Measurements from ENCODE around the gene PNPLA4. TPM values are rescaled to one million over a fixed set of nuclear protein-coding genes. Genes with fewer than 3 reads are reported as not detected.

Gene PNPLA4
- total and polyA plus RNA-seq, 4 donors: 11.1 to 22.8 (median 13.4) TPM

DNA sequence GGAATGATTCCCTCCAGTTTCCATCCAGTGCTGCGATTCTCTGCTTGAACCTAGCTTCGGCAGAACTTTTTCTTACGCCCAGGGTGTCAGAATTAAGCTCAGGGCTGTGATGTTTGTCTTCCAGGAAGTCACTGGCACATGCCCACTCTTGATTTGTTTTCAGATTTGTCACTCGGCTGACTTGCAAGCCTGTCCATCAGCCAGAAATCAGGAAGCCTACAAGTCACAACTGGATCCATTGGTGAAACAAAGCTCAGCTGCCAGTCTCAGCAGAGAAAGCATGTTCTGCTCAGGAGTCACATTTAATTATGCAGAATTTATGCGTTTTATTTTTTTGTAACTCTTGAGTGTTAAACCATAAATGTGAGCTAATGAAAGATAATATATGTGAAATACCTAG lies 38.2 kb upstream of the PNPLA4 start:
- Histone ChIP-seq H3K4me3 (no peak overlapping the region), H3K27ac (ENCODE audit: low read depth in 1 of 2, low read length in 1 of 2) (no peak overlapping the region), H3K9me3 (ENCODE audit: control insufficient read depth in 4 of 4, insufficient read depth in 3 of 4, low read length in 3 of 4) (peaks cover 0 to 2% (median 0%) of the 10 kb centered on the region in 4 donors), H3K4me1 (ENCODE audit: control insufficient read depth in 5 of 5, insufficient read depth in 5 of 5, low read length in 5 of 5) (peaks cover 0 to 4% (median 0%) of the 10 kb centered on the region in 5 donors), H3K27me3 (ENCODE audit: control insufficient read depth in 3 of 3, insufficient read depth in 3 of 3, low read length in 2 of 3) (peaks cover 0 to 43% (median 24%) of the 10 kb centered on the region in 3 donors), H3K9ac (ENCODE audit: insufficient read depth in 1 of 2, low read length in 2 of 2) (no peak overlapping the region), H3K36me3 (ENCODE audit: control insufficient read depth in 4 of 4, insufficient read depth in 4 of 4, low read length in 4 of 4) (no peaks in the 10 kb centered on the region)
- DNase-seq: no peak
- WGBS, 2 donors: 87 to 88% methylated on average over 5 of the region's 5 CpGs
- no peak for ATAC-seq (ENCODE audit: insufficient read depth, low FRiP score)
- TF ChIP-seq, protein P1, sequence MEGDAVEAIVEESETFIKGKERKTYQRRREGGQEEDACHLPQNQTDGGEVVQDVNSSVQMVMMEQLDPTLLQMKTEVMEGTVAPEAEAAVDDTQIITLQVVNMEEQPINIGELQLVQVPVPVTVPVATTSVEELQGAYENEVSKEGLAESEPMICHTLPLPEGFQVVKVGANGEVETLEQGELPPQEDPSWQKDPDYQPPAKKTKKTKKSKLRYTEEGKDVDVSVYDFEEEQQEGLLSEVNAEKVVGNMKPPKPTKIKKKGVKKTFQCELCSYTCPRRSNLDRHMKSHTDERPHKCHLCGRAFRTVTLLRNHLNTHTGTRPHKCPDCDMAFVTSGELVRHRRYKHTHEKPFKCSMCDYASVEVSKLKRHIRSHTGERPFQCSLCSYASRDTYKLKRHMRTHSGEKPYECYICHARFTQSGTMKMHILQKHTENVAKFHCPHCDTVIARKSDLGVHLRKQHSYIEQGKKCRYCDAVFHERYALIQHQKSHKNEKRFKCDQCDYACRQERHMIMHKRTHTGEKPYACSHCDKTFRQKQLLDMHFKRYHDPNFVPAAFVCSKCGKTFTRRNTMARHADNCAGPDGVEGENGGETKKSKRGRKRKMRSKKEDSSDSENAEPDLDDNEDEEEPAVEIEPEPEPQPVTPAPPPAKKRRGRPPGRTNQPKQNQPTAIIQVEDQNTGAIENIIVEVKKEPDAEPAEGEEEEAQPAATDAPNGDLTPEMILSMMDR (IDR thresholded peaks at IDR 0.05; ENCODE audit: control extremely low read depth, extremely low read depth): no peak

DNA sequence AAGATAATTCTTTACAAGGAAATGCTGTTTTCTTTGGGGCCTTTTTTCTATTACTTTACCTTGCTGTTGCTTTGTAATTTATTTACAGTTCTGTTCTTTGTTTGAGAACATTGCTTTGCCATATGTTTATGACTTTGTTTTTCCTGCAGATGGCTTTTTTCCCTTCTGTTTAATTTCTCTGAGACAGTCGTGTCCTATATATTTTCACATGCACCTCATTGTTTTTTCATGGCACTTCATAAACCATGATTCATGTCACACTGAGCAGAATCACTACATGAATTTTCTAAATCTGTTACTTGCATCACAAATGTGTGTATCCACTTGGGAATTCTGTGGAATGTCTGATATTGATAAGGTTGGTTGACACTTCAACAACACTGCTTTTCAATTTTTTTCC lies 33.0 kb upstream of the PNPLA4 start:
- no peaks in the 10 kb centered on the region for H3K36me3 ChIP-seq (ENCODE audit: control insufficient read depth in 4 of 4, insufficient read depth in 4 of 4, low read length in 4 of 4)
- TF ChIP-seq, protein P1 (IDR thresholded peaks at IDR 0.05; ENCODE audit: control extremely low read depth, extremely low read depth): no peak
- H3K27me3 ChIP-seq (ENCODE audit: control insufficient read depth in 3 of 3, insufficient read depth in 3 of 3, low read length in 2 of 3): peaks cover 0 to 49% (median 31%) of the 10 kb centered on the region in 3 donors
- H3K9me3 ChIP-seq (ENCODE audit: control insufficient read depth in 4 of 4, insufficient read depth in 3 of 4, low read length in 3 of 4): peaks cover 0 to 4% (median 2%) of the 10 kb centered on the region in 4 donors
- H3K27ac ChIP-seq (ENCODE audit: low read depth in 1 of 2, low read length in 1 of 2): no peak overlapping the region
- 50 to 86% methylated on average over 1 of the region's 1 CpG for WGBS, 2 donors
- ATAC-seq (ENCODE audit: insufficient read depth, low FRiP score) (no peak), DNase-seq (peak in 2 of 3 donors; percentile 57 to 66)
- H3K9ac ChIP-seq (ENCODE audit: insufficient read depth in 1 of 2, low read length in 2 of 2): no peak overlapping the region
- H3K4me3 ChIP-seq: no peak overlapping the region
- peaks cover 0 to 4% (median 0%) of the 10 kb centered on the region in 5 donors for H3K4me1 ChIP-seq (ENCODE audit: control insufficient read depth in 5 of 5, insufficient read depth in 5 of 5, low read length in 5 of 5)

DNA sequence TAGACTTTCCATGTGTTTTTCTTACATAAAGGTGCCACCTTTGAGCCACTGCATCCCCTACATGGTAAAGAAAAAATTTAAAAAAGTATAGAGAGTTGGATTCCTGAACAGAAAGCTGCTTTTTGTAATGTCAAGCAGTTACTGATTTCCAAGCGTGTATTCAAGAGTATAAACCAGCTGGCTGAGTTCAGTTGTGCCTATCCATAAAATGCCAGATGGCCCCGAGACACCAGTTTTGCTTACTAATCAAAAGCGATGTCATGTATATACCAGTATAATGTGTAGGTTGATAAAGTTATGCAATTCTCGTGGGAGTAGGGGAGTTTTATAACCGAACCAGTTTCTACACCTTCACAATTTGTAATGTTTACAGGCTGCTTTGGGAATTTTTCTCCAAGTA lies 26.2 kb upstream of the PNPLA4 start:
- ATAC-seq (ENCODE audit: insufficient read depth, low FRiP score) (no peak), DNase-seq (peak; percentile 16 to 65 (median 44))
- Histone ChIP-seq H3K4me3 (no peak overlapping the region), H3K9me3 (ENCODE audit: control insufficient read depth in 4 of 4, insufficient read depth in 3 of 4, low read length in 3 of 4) (peaks cover 0 to 3% (median 1%) of the 10 kb centered on the region in 4 donors), H3K36me3 (ENCODE audit: control insufficient read depth in 4 of 4, insufficient read depth in 4 of 4, low read length in 4 of 4) (no peaks in the 10 kb centered on the region), H3K27me3 (ENCODE audit: control insufficient read depth in 3 of 3, insufficient read depth in 3 of 3, low read length in 2 of 3) (peaks cover 0 to 47% (median 24%) of the 10 kb centered on the region in 3 donors), H3K27ac (ENCODE audit: low read depth in 1 of 2, low read length in 1 of 2) (no peak overlapping the region), H3K9ac (ENCODE audit: insufficient read depth in 1 of 2, low read length in 2 of 2) (no peak overlapping the region), H3K4me1 (ENCODE audit: control insufficient read depth in 5 of 5, insufficient read depth in 5 of 5, low read length in 5 of 5) (peaks cover 0 to 3% (median 0%) of the 10 kb centered on the region in 5 donors)
- 74 to 87% methylated on average over 5 of the region's 5 CpGs for WGBS, 2 donors
- TF ChIP-seq, protein P1 (IDR thresholded peaks at IDR 0.05; ENCODE audit: control extremely low read depth, extremely low read depth): no peak

DNA sequence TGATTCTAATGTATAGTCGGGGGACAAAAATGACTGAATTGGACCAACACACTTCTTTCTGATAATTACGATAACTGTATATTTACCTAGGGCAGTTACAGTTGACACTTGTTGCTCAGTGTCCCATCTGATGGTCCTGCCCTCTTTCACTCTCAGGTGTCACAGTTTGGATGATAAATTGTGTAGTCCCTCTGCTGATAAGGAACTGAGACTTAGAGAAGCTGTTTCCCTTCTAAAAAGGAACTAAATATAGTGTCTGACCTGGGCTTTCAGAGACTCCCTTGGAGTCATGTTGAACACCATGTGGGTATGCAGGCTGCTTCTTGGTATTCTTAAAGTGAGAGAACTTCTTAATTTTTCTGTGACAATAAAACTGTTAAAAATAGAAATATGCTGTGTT lies 23.7 kb upstream of the PNPLA4 start:
- H3K36me3 ChIP-seq (ENCODE audit: control insufficient read depth in 4 of 4, insufficient read depth in 4 of 4, low read length in 4 of 4): no peaks in the 10 kb centered on the region
- DNase-seq (no peak), ATAC-seq (ENCODE audit: insufficient read depth, low FRiP score) (no peak)
- H3K4me3 ChIP-seq: no peak overlapping the region
- H3K27ac ChIP-seq (ENCODE audit: low read depth in 1 of 2, low read length in 1 of 2): no peak overlapping the region
- no peak overlapping the region for H3K9ac ChIP-seq (ENCODE audit: insufficient read depth in 1 of 2, low read length in 2 of 2)
- 56 to 74% methylated on average over 2 of the region's 2 CpGs for WGBS, 2 donors
- H3K9me3 ChIP-seq (ENCODE audit: control insufficient read depth in 4 of 4, insufficient read depth in 3 of 4, low read length in 3 of 4): no peaks in the 10 kb centered on the region
- peaks cover 0 to 55% (median 27%) of the 10 kb centered on the region in 3 donors for H3K27me3 ChIP-seq (ENCODE audit: control insufficient read depth in 3 of 3, insufficient read depth in 3 of 3, low read length in 2 of 3)
- peaks cover 0 to 6% (median 0%) of the 10 kb centered on the region in 5 donors for H3K4me1 ChIP-seq (ENCODE audit: control insufficient read depth in 5 of 5, insufficient read depth in 5 of 5, low read length in 5 of 5)
- TF ChIP-seq, protein P1 (IDR thresholded peaks at IDR 0.05; ENCODE audit: control extremely low read depth, extremely low read depth): no peak
